Activated CD4-positive, alpha-beta T cell treated with anti-CD3 and anti-CD28 coated beads for 36 hours (primary cell): ENCODE measurements around the gene APLP1. TPM values are rescaled to one million over a fixed set of nuclear protein-coding genes. Genes with fewer than 3 reads are reported as not detected.

Experiments used
- ATAC-seq: fragments of 200-7000 bp; cut with Tn5 transposase; one replicate; pipeline ENCODE4 v1.10.0; 2021; ENCODE audit warnings: mild to moderate bottlenecking, moderate library complexity
- CTCF ChIA-PET: fragments of 350-600 bp; sonication (Branson Sonifier 250); formaldehyde crosslinking; loops from one replicate; lab custom pipeline; 2021; ENCODE audit warnings: antibody characterized with exemption; lab: Charles Lee
- POLR2A ChIA-PET: fragments of 350-600 bp; sonication (Branson Sonifier 250); formaldehyde crosslinking; loops from one replicate; lab custom pipeline; 2021; ENCODE audit warnings: antibody characterized with exemption, inconsistent platforms; lab: Charles Lee
- DNase-seq: peaks from one replicate; pipeline ENCODE4 v3.0.0-alpha.2; 2020
- H3K27ac Mint-ChIP-seq: one replicate; pipeline ENCODE4 v1.8.0; 2021; ENCODE audit warnings: mixed read lengths
- H3K27me3 Mint-ChIP-seq: one replicate; pipeline ENCODE4 v1.8.0; 2021; ENCODE audit warnings: mixed read lengths
- H3K36me3 Mint-ChIP-seq: one replicate; pipeline ENCODE4 v1.8.0; 2021; ENCODE audit warnings: low read depth, mixed read lengths
- H3K4me1 Mint-ChIP-seq: one replicate; pipeline ENCODE4 v1.8.0; 2021; ENCODE audit warnings: mixed read lengths
- H3K4me3 Mint-ChIP-seq: one replicate; pipeline ENCODE4 v1.8.0; 2021; ENCODE audit warnings: mild to moderate bottlenecking, moderate library complexity, mixed read lengths
- H3K9me3 Mint-ChIP-seq: one replicate; pipeline ENCODE4 v1.8.0; 2021; ENCODE audit warnings: low read depth, mixed read lengths
- intact Hi-C, 2 experiments: fragments of 100-400 bp; cut with DNase I in 1 of 2; cut with micrococcal nuclease in 1 of 2; formaldehyde crosslinking; loops; one replicate each; pipeline versions ENCODE4 v1.14.2 to v1.15.1; 2022 to 2024; cut with DNase I, micrococcal nuclease
- total RNA-seq, 2 experiments: library from RNA; stranded (reverse); gene quantifications; one replicate each; pipeline ENCODE4 v1.2.3, GENCODE V29; 2021

Gene APLP1
- total RNA-seq, 2 experiments from 2014 or later = 2.3 to 3.0 TPM

DNA sequence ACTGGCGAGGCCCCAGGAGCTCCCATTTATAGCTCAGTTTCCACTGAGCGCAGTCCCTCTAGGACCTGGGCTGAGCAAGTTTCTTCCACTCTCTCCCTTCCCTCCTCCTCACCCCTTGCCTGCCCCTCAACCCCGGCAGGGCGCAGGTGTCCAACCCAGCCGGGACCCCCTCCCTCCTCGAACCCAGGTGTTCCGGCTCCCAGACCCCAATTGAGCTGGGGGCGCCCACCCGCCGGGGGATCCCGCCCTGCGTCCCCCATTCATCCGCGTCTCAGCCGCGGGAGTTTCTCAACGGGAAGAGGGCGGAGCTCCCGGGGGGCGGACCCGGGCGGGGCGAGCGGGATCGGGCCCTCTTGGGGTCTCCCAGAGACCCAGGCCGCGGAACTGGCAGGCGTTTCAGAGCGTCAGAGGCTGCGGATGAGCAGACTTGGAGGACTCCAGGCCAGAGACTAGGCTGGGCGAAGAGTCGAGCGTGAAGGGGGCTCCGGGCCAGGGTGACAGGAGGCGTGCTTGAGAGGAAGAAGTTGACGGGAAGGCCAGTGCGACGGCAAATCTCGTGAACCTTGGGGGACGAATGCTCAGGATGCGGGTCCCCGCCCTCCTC lies 11.7 kb upstream of the APLP1 start, which contains the start of gene KIRREL2:
TSS of gene KIRREL2 (plus strand) at position 366 of the 604 bp plus-strand sequence. CDS start at position 575, 209 bp downstream.
- ATAC-seq (peak; percentile 55), DNase-seq (peak; percentile 49)
- peaks cover 56% of the 10 kb centered on the region for H3K27me3 Mint-ChIP-seq
- H3K27ac Mint-ChIP-seq = no peak within 1 kb of the TSS
- H3K36me3 Mint-ChIP-seq = no peaks in the 10 kb centered on the region
- no peaks in the 10 kb centered on the region for H3K9me3 Mint-ChIP-seq
- peak within 1 kb of the TSS; percentile 65 for H3K4me3 Mint-ChIP-seq
- peaks cover 12% of the 10 kb centered on the region for H3K4me1 Mint-ChIP-seq
- POLR2A ChIA-PET = interaction anchor here (1.3 kb wide), 1 partner anchor 23 kb away, joined by 3 read pairs; no protein-coding TSS in a partner anchor
- CTCF ChIA-PET = interaction anchor here (1.0 kb wide), 1 partner anchor 74 kb away, joined by 4 read pairs; no protein-coding TSS in a partner anchor
- intact Hi-C loops = no loop called here

DNA sequence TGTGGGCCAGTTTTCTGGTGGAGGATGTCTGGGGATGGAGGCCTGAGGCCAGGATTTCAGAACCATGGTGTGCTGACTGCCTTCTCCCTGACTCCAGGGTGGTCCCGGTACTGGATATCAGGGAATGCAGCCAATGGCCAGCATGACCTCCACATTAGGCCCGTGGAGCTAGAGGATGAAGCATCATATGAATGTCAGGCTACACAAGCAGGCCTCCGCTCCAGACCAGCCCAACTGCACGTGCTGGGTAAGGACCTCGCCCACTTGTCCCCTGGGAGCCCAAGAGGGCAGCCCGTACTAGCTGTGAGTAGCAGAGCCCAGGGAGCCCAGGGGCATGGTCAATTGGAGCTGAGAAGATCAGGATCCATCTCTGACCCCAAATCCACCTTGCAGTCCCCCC lies 10.1 kb upstream of the APLP1 start:
- no peak for DNase-seq
- Mint-ChIP-seq H3K27me3 (peaks cover 50% of the 10 kb centered on the region), H3K9me3 (no peaks in the 10 kb centered on the region), H3K27ac (no peak overlapping the region), H3K4me3 (no peak overlapping the region), H3K4me1 (peaks cover 10% of the 10 kb centered on the region), H3K36me3 (no peaks in the 10 kb centered on the region)
- intact Hi-C loops = no loop called here
- CTCF ChIA-PET = no interaction called here
- POLR2A ChIA-PET = no interaction called here
- no peak for ATAC-seq

DNA sequence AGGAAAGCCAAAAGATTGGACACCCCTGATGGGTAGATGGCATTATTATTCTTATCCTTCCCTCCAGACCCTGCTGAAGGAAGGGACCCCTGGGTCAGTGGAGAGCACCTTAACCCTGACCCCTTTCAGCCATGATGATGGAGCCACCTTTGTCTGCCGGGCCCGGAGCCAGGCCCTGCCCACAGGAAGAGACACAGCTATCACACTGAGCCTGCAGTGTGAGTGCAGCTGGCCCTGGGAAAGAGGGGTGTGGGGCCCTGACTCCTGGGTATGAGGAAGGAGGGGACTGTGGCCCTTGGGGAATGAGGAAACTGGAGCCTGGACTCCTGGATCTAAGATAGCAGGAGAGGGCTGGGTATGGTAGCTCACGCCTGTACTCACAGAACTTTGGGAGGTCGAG lies 9.0 kb upstream of the APLP1 start:
- H3K4me3 Mint-ChIP-seq = no peak overlapping the region
- ATAC-seq (no peak), DNase-seq (no peak)
- H3K27me3 Mint-ChIP-seq = peaks cover 49% of the 10 kb centered on the region
- CTCF ChIA-PET = interaction anchor here (0.7 kb wide), 1 partner anchor 105 kb away, joined by 3 read pairs; no protein-coding TSS in a partner anchor
- H3K9me3 Mint-ChIP-seq = no peaks in the 10 kb centered on the region
- intact Hi-C loops = no loop called here
- no peaks in the 10 kb centered on the region for H3K36me3 Mint-ChIP-seq
- POLR2A ChIA-PET = interaction anchor here (0.6 kb wide), 1 partner anchor 114 kb away, joined by 4 read pairs; the partner anchor contains the start of gene PSENEN
- peaks cover 10% of the 10 kb centered on the region for H3K4me1 Mint-ChIP-seq
- H3K27ac Mint-ChIP-seq = no peak overlapping the region

DNA sequence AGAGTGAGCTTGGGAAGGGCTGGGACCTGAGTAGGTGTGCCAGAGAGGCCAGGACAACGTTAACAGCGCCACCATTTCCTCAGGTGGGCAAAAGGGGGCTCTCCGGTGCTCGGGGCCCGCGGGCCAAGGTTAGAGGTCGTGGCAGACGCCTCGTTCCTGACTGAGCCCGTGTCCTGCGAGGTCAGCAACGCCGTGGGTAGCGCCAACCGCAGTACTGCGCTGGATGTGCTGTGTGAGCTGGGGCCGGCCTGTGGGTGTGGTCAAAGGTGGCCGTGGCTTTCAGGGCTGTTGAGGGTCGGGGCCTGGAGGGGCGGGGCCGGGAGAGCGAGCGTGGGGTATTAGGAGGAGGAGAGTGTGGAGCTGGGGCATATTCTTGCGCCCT lies 7.9 kb upstream of the APLP1 start:
- POLR2A ChIA-PET = interaction anchor here (1.4 kb wide), 1 partner anchor 10 kb away, joined by 4 read pairs; no protein-coding TSS in a partner anchor
- DNase-seq (no peak), ATAC-seq (no peak)
- CTCF ChIA-PET = interaction anchor here (0.6 kb wide), 2 partner anchors 177 to 187 kb away, joined by 3 read pairs; no protein-coding TSS in a partner anchor
- H3K36me3 Mint-ChIP-seq = no peaks in the 10 kb centered on the region
- no peak overlapping the region for H3K4me3 Mint-ChIP-seq
- H3K27ac Mint-ChIP-seq = no peak overlapping the region
- peaks cover 45% of the 10 kb centered on the region for H3K27me3 Mint-ChIP-seq
- no peaks in the 10 kb centered on the region for H3K9me3 Mint-ChIP-seq
- peaks cover 10% of the 10 kb centered on the region for H3K4me1 Mint-ChIP-seq
- intact Hi-C loops = no loop called here

DNA sequence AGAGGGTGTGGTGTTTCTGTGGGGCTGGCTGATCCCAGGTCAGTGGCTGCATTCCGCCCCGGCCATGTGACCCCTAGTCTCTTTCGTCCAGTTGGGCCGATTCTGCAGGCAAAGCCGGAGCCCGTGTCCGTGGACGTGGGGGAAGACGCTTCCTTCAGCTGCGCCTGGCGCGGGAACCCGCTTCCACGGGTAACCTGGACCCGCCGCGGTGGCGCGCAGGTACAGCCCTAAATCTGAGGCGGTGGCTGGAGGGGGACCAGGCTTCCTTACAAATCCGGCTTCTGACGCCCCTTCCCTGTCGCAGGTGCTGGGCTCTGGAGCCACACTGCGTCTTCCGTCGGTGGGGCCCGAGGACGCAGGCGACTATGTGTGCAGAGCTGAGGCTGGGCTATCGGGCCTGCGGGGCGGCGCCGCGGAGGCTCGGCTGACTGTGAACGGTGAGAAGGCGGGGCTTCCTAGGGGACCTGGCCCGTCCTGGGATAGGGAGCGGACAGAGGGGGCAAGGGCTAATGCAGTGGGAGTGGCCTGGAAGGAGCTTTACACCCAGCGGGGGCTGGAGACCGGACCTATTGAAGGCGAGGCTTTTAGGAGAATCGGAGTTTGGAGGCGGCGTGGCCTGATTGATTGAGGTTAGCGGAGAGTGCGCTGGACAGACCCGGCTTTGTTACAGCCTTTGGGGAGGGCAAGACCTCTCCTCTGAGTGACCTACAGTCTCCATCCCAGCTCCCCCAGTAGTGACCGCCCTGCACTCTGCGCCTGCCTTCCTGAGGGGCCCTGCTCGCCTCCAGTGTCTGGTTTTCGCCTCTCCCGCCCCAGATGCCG lies 7.3 kb upstream of the APLP1 start:
- no peak for DNase-seq
- ChIA-PET CTCF (interaction anchor here (0.6 kb wide), 1 partner anchor 187 kb away, joined by 3 read pairs; no protein-coding TSS in a partner anchor), POLR2A (interaction anchor here (1.4 kb wide), 1 partner anchor 9 kb away, joined by 4 read pairs; no protein-coding TSS in a partner anchor)
- ATAC-seq = peak; percentile 24
- H3K9me3 Mint-ChIP-seq = no peaks in the 10 kb centered on the region
- intact Hi-C loops = no loop called here
- no peak overlapping the region for H3K4me3 Mint-ChIP-seq
- H3K36me3 Mint-ChIP-seq = no peaks in the 10 kb centered on the region
- H3K27ac Mint-ChIP-seq = no peak overlapping the region
- H3K27me3 Mint-ChIP-seq = peaks cover 46% of the 10 kb centered on the region
- peaks cover 10% of the 10 kb centered on the region for H3K4me1 Mint-ChIP-seq

DNA sequence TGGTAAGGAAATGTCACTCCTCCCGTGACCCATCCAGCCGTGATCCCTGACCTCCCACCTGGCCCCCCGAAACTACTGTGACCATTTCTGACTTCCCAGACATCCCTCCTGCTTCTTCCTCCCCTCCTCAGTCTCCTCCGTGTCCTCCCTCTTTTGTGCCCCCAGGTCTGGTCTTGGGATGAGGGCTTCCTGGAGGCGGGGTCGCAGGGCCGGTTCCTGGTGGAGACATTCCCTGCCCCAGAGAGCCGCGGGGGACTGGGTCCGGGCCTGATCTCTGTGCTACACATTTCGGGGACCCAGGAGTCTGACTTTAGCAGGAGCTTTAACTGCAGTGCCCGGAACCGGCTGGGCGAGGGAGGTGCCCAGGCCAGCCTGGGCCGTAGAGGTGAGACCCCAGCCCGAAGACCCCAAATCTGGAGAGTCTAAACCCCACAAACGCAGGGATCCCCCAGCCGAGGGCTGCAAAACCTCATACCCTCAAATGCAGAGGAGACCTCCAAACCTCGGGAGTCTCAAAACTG lies 6.7 kb upstream of the APLP1 start:
- Mint-ChIP-seq H3K27me3 (peaks cover 50% of the 10 kb centered on the region), H3K4me1 (peaks cover 10% of the 10 kb centered on the region), H3K36me3 (no peaks in the 10 kb centered on the region), H3K27ac (no peak overlapping the region), H3K9me3 (no peaks in the 10 kb centered on the region), H3K4me3 (no peak overlapping the region)
- ChIA-PET CTCF (no interaction called here), POLR2A (interaction anchor here (1.4 kb wide), 1 partner anchor 8 kb away, joined by 4 read pairs; no protein-coding TSS in a partner anchor)
- intact Hi-C loops = no loop called here
- DNase-seq (no peak), ATAC-seq (no peak)

DNA sequence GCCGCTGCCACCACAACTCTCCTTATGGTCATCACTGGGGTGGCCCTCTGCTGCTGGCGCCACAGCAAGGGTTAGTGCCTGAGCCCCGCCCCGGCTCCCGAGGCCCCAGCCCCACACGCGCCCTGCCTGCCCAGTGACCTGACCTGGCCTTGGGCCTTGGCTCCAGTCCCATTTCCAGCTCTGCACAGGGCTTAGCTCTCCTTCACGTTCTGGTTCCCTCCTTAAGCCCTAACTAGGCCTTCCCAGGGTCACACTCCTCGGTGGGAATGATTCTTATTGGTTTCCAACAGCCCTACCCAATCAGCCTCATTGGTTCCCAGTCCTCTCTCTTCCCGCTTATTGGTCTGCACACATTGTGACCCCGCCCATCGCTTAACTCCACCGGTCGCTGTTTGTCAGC lies 5.8 kb upstream of the APLP1 start:
- no peak overlapping the region for H3K27ac Mint-ChIP-seq
- no peaks in the 10 kb centered on the region for H3K9me3 Mint-ChIP-seq
- DNase-seq (no peak), ATAC-seq (no peak)
- no peak overlapping the region for H3K4me3 Mint-ChIP-seq
- peaks cover 7% of the 10 kb centered on the region for H3K4me1 Mint-ChIP-seq
- H3K27me3 Mint-ChIP-seq = peaks cover 51% of the 10 kb centered on the region
- ChIA-PET CTCF (no interaction called here), POLR2A (no interaction called here)
- intact Hi-C loops = no loop called here
- H3K36me3 Mint-ChIP-seq = no peaks in the 10 kb centered on the region

DNA sequence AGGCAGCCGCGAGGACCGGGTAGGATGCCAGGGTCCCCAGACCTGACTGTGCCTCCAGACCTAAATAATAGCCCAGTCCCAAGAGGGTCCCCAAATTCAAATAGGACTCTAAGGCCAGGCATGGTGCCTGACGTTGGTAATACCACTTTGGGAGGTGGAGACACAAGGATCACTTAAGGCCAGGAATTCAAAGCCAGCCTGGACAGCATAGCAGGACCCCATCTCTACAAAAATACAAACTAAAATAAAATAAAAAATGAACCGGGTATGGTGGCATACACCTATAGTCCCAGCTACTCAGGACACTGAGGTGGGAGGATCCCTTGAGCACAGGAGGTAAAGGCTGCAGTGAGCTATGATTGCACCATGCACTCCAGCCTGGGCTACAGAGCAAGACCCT lies 5.4 kb upstream of the APLP1 start:
- H3K36me3 Mint-ChIP-seq = no peaks in the 10 kb centered on the region
- peaks cover 8% of the 10 kb centered on the region for H3K4me1 Mint-ChIP-seq
- peaks cover 54% of the 10 kb centered on the region for H3K27me3 Mint-ChIP-seq
- no peak for DNase-seq
- H3K9me3 Mint-ChIP-seq = no peaks in the 10 kb centered on the region
- H3K4me3 Mint-ChIP-seq = no peak overlapping the region
- ChIA-PET CTCF (no interaction called here), POLR2A (no interaction called here)
- intact Hi-C loops = no loop called here
- no peak overlapping the region for H3K27ac Mint-ChIP-seq
- ATAC-seq = no peak

DNA sequence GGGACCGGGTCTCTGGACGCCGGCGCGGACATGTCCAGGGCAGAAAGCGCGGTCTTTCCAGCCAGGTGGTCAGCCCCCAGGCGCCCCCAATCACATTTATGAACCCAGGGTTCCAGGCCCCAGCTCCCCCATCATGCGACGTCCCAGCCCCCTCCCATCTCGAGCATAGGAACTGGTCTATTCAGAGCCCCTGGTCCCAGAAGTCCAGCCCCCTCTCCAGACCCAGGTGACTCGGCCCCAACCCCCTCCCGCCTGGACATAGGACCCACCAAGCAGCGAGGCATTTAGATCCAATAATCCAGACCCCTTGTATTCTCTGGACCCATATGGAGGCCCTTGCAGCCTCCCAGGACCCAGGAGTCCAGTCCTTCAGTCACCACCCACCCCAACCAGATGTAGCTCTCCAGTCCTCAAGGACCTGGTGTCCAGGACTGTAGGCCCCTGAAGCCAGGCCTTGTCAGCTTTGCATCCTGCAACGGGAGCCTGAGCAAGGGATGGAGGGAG lies 501 bp downstream of the APLP1 start:
- Mint-ChIP-seq H3K4me1 (peaks cover 14% of the 10 kb centered on the region), H3K27me3 (peaks cover 37% of the 10 kb centered on the region), H3K27ac (no peak overlapping the region), H3K36me3 (no peaks in the 10 kb centered on the region), H3K4me3 (peak overlapping the region; percentile 29), H3K9me3 (no peaks in the 10 kb centered on the region)
- CTCF ChIA-PET = no interaction called here
- ATAC-seq (no peak), DNase-seq (no peak)
- POLR2A ChIA-PET = interaction anchor here (0.8 kb wide), 1 partner anchor 62 kb away, joined by 5 read pairs; no protein-coding TSS in a partner anchor
- intact Hi-C loops = loop anchor here in 1 of 2 experiments (1.0 kb wide), 9 partner anchors 10 to 323 kb away; partner anchors contain the start of genes ALKBH6, ARHGAP33, LRFN3 and TBCB

DNA sequence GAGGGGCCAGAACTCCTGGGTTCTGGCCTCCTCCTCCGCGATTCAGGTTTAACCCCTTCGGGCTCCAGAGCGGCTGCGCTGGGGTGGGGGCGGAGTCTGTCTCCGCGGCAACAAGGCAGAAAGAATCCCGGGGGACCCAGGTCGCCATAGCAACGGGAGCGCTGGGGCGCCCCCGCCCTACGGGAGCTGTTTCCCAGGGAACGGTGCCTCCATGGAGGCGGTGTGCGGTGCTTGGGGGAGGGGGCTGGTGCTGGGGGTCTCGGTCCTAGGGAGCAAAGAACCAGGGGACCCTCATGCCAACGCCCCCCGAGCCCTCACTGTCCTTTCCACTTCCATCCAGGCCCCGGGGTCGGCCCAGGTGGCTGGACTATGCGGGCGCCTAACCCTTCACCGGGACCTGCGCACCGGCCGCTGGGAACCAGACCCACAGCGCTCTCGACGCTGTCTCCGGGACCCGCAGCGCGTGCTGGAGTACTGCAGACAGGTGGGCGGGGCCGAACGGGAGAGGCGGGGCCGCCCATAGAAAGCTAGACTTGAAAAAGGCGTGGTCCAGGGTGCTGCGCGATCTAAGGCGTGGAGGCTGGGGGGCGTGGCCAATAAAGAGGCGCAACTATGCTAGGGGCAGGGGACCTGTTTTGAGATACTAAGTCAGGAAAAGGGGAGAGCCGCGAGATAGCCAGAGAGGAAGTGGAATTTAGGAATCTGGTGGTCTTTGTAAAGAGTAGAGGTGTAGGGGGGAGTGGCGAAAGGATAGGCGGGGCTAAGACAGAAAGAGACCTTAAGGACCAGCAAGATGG lies 1.2 kb downstream of the APLP1 start:
- H3K36me3 Mint-ChIP-seq = no peaks in the 10 kb centered on the region
- peak; percentile 93 for ATAC-seq
- CTCF ChIA-PET = interaction anchor here (0.7 to 1.3 kb wide), 6 partner anchors 14 to 175 kb away, joined by 3 to 7 read pairs (median 4); partner anchors contain the start of genes LIN37, PSENEN and U2AF1L4
- no peak overlapping the region for H3K27ac Mint-ChIP-seq
- H3K27me3 Mint-ChIP-seq = peaks cover 37% of the 10 kb centered on the region
- peak overlapping the region; percentile 52 for H3K4me3 Mint-ChIP-seq
- POLR2A ChIA-PET = interaction anchor here (0.6 to 1.0 kb wide), 4 partner anchors 9 to 149 kb away, joined by 3 to 4 read pairs (median 4); no protein-coding TSS in a partner anchor
- no peaks in the 10 kb centered on the region for H3K9me3 Mint-ChIP-seq
- intact Hi-C loops = loop anchor here (1.0 to 5.0 kb wide), 10 partner anchors 10 to 323 kb away; partner anchors contain the start of genes ALKBH6 (in 1 of the 2), ARHGAP33 (in 1 of the 2), LRFN3 (in 1 of the 2) and TBCB (in 1 of the 2)
- peak; percentile 95 for DNase-seq
- peaks cover 14% of the 10 kb centered on the region for H3K4me1 Mint-ChIP-seq
